ENCODE results near the gene PSME1. TPM values are rescaled to one million over a fixed set of nuclear protein-coding genes. Genes with fewer than 3 reads are reported as not detected.

The PSME1 gene
- total and polyA plus RNA-seq, 7 experiments from 2014 or later: 189 to 703 (median 234) TPM

GRCh38 chr14:24095271-24096068 lies 40.5 kb upstream of the PSME1 start:
- H3K4me1 ChIP-seq (ENCODE audit: control insufficient read depth in 2 of 2, insufficient read depth in 2 of 2, low read length in 2 of 2): peaks cover 6 to 16% of the 10 kb centered on the region in 2 donors
- peaks cover 27 to 42% (median 36%) of the 10 kb centered on the region in 7 donors for H3K4me1 Mint-ChIP-seq
- DNase-seq (peak in 2 of 9 donors; percentile 11 to 64), ATAC-seq (peak; percentile 3)
- H3K4me3 Mint-ChIP-seq: peak overlapping the region; percentile 91 to 100 (median 98)
- no peaks in the 10 kb centered on the region for H3K27me3 Mint-ChIP-seq
- ChIA-PET POLR2A (interaction anchor here (0.6 to 9.1 kb wide), 11 partner anchors 11 to 66 kb away, joined by 3 to 85 read pairs (median 5); partner anchors contain the start of genes DCAF11, EMC9, IRF9 and NRL), CTCF (interaction anchor here (0.8 to 9.4 kb wide), 5 partner anchors 10 to 42 kb away, joined by 3 to 165 read pairs (median 5); partner anchors contain the start of genes DCAF11 and NRL)
- peaks cover 0 to 21% (median 0%) of the 10 kb centered on the region in 5 donors for H3K36me3 Mint-ChIP-seq
- intact Hi-C loops (cut with micrococcal nuclease): no loop called here
- peak overlapping the region; percentile 91 for H3K4me3 ChIP-seq (ENCODE audit: low read length)
- H3K27ac Mint-ChIP-seq: peak overlapping the region; percentile 90 to 97 (median 96)
- peak overlapping the region; percentile 92 for H3K27ac ChIP-seq (ENCODE audit: low read depth, low read length)
- H3K36me3 ChIP-seq (ENCODE audit: control insufficient read depth in 2 of 3, insufficient read depth in 3 of 3, low read length in 3 of 3): peaks cover 0 to 32% (median 5%) of the 10 kb centered on the region in 3 experiments
- no peaks in the 10 kb centered on the region for H3K27me3 ChIP-seq (ENCODE audit: control insufficient read depth in 2 of 2, insufficient read depth in 2 of 2, low read length in 2 of 2)
- H3K9me3 Mint-ChIP-seq: no peaks in the 10 kb centered on the region
- no peaks in the 10 kb centered on the region for H3K9me3 ChIP-seq (ENCODE audit: control insufficient read depth in 2 of 3, low read length in 3 of 3)

DNA sequence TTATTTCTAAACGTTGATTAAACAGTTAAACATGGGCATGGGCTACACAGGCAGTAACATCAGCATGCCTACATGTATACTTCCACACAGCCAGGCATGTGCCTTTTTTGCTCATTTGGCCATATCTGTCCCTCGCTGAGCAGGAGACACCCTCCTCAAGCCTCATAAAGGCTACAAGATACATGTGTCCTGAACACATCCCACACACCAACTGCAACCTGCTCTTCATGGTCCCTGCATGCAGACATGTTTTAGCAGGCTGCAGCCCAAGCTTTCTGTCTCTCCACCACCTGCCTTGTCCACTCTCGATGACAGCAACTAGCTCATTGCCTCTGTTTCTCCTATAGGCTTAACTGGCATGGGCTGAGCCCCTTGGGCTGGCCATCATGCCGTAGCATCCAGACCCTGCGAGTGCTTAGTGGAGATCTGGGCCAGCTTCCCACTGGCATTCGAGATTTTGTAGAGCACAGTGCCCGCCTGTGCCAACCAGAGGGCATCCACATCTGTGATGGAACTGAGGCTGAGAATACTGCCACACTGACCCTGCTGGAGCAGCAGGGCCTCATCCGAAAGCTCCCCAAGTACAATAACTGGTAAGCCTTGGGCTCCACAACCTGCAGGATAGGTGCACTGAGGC lies 39.3 kb upstream of the PSME1 start:
- H3K27ac Mint-ChIP-seq: peak overlapping the region; percentile 14 to 81 (median 68)
- peaks cover 6 to 16% of the 10 kb centered on the region in 2 donors for H3K4me1 ChIP-seq (ENCODE audit: control insufficient read depth in 2 of 2, insufficient read depth in 2 of 2, low read length in 2 of 2)
- H3K4me3 Mint-ChIP-seq: peak overlapping the region in 9 of 10 donors; percentile 17 to 69 (median 57)

DNA sequence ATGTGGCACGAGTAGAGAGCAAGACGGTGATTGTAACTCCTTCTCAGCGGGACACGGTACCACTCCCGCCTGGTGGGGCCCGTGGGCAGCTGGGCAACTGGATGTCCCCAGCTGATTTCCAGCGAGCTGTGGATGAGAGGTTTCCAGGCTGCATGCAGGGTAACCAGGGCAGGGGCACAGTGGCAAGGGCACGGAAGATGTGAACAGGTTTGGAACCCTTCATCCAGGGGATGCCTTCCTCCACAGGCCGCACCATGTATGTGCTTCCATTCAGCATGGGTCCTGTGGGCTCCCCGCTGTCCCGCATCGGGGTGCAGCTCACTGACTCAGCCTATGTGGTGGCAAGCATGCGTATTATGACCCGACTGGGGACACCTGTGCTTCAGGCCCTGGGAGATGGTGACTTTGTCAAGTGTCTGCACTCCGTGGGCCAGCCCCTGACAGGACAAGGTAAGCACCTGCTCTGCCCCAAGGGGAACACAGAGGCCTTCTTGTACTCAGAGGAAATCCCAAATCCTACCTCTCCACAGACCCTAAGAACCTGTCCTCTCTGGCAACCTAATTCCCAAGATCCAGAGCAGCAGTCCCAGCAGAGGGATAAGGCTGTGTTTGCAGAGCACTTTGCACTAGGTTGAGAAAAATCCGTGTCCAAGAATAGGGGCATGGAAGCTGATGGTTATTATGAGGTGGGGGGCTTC lies 37.6 kb upstream of the PSME1 start:
- Histone ChIP-seq H3K4me1 (ENCODE audit: control insufficient read depth in 2 of 2, insufficient read depth in 2 of 2, low read length in 2 of 2) (peaks cover 6 to 14% of the 10 kb centered on the region in 2 donors), H3K27ac (ENCODE audit: low read depth, low read length) (no peak overlapping the region)
- no peak for ATAC-seq

More for the DNA sequence above, 39.3 kb upstream of the PSME1 start:
- Mint-ChIP-seq H3K27me3 (no peaks in the 10 kb centered on the region), H3K4me1 (peaks cover 22 to 38% (median 33%) of the 10 kb centered on the region in 7 donors), H3K9me3 (no peaks in the 10 kb centered on the region), H3K36me3 (peaks cover 0 to 28% (median 0%) of the 10 kb centered on the region in 5 donors)
- ChIA-PET POLR2A (interaction anchor here (0.7 to 9.1 kb wide), 6 partner anchors 10 to 347 kb away, joined by 3 to 85 read pairs (median 5); partner anchors contain the start of genes DCAF11 and NRL), CTCF (interaction anchor here (9.4 kb wide), 1 partner anchor 9 kb away, joined by 165 read pairs; no protein-coding TSS in a partner anchor)
- H3K4me3 ChIP-seq (ENCODE audit: low read length): no peak overlapping the region
- H3K36me3 ChIP-seq (ENCODE audit: control insufficient read depth in 2 of 3, insufficient read depth in 3 of 3, low read length in 3 of 3): peaks cover 0 to 39% (median 5%) of the 10 kb centered on the region in 3 experiments
- no peaks in the 10 kb centered on the region for H3K9me3 ChIP-seq (ENCODE audit: control insufficient read depth in 2 of 3, low read length in 3 of 3)
- DNase-seq (no peak), ATAC-seq (no peak)
- H3K27ac ChIP-seq (ENCODE audit: low read depth, low read length): no peak overlapping the region
- intact Hi-C loops (cut with micrococcal nuclease): no loop called here
- no peaks in the 10 kb centered on the region for H3K27me3 ChIP-seq (ENCODE audit: control insufficient read depth in 2 of 2, insufficient read depth in 2 of 2, low read length in 2 of 2)

DNA sequence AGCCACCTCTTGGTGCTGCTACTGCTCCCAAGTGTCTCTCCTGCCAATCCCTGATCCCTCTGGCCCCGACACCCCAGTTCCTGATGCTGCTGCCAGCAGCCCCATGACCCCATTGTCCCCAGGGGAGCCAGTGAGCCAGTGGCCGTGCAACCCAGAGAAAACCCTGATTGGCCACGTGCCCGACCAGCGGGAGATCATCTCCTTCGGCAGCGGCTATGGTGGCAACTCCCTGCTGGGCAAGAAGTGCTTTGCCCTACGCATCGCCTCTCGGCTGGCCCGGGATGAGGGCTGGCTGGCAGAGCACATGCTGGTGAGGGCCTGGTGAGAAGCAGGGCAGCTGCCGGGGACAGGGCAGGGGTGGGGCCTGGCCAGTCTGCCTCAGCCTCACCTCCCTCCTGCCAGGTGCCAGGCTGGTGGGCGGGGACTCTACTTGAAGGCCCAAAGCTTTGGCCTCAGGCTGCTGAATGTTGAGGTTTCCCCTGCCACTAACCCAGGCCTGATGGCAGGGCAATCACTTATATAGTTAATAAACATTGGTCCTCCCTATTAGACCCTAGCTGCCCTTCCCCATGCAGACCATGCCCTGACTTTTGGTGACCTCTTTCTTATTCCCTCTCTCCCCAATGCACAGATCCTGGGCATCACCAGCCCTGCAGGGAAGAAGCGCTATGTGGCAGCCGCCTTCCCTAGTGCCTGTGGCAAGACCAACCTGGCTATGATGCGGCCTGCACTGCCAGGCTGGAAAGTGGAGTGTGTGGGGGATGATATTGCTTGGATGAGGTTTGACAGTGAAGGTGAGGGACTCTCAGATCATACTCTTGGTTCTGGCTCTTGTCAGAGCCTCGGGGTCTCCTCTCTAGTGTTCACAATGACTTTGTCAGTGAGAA lies 36.8 kb upstream of the PSME1 start:
- DNase-seq (no peak), ATAC-seq (no peak)
- ChIA-PET POLR2A (no interaction called here), CTCF (interaction anchor here (11.7 kb wide), 1 partner anchor 43 kb away, joined by 246 read pairs; the partner anchor contains the start of gene CARMIL3)
- Histone ChIP-seq H3K27ac (ENCODE audit: low read depth, low read length) (no peak overlapping the region), H3K27me3 (ENCODE audit: control insufficient read depth in 2 of 2, insufficient read depth in 2 of 2, low read length in 2 of 2) (no peaks in the 10 kb centered on the region), H3K4me1 (ENCODE audit: control insufficient read depth in 2 of 2, insufficient read depth in 2 of 2, low read length in 2 of 2) (peaks cover 6 to 10% of the 10 kb centered on the region in 2 donors), H3K4me3 (ENCODE audit: low read length) (no peak overlapping the region), H3K36me3 (ENCODE audit: control insufficient read depth in 2 of 3, insufficient read depth in 3 of 3, low read length in 3 of 3) (peaks cover 0 to 50% (median 5%) of the 10 kb centered on the region in 3 experiments), H3K9me3 (ENCODE audit: control insufficient read depth in 2 of 3, low read length in 3 of 3) (no peaks in the 10 kb centered on the region)
- Mint-ChIP-seq H3K9me3 (no peaks in the 10 kb centered on the region), H3K4me3 (no peak overlapping the region), H3K27ac (peak overlapping the region in 3 of 9 donors; percentile 9 to 65 (median 34)), H3K4me1 (peaks cover 17 to 24% (median 19%) of the 10 kb centered on the region in 7 donors), H3K36me3 (peaks cover 0 to 43% (median 6%) of the 10 kb centered on the region in 5 donors), H3K27me3 (no peaks in the 10 kb centered on the region)
- intact Hi-C loops (cut with micrococcal nuclease): no loop called here

More for the DNA sequence above, 37.6 kb upstream of the PSME1 start:
- intact Hi-C loops (cut with micrococcal nuclease): no loop called here
- Mint-ChIP-seq H3K4me1 (peaks cover 20 to 28% (median 23%) of the 10 kb centered on the region in 7 donors), H3K27ac (peak overlapping the region in 1 of 9 donors; percentile 31), H3K27me3 (no peaks in the 10 kb centered on the region), H3K36me3 (peaks cover 0 to 35% (median 0%) of the 10 kb centered on the region in 5 donors), H3K9me3 (no peaks in the 10 kb centered on the region), H3K4me3 (no peak overlapping the region)
- ChIA-PET CTCF (interaction anchor here (1.1 to 9.4 kb wide), 2 partner anchors 7 to 41 kb away, joined by 3 to 165 read pairs; no protein-coding TSS in a partner anchor), POLR2A (interaction anchor here (1.0 to 9.1 kb wide), 3 partner anchors 8 to 53 kb away, joined by 3 to 85 read pairs (median 80); no protein-coding TSS in a partner anchor)
- Histone ChIP-seq H3K27me3 (ENCODE audit: control insufficient read depth in 2 of 2, insufficient read depth in 2 of 2, low read length in 2 of 2) (no peaks in the 10 kb centered on the region), H3K36me3 (ENCODE audit: control insufficient read depth in 2 of 3, insufficient read depth in 3 of 3, low read length in 3 of 3) (peaks cover 0 to 48% (median 5%) of the 10 kb centered on the region in 3 experiments), H3K9me3 (ENCODE audit: control insufficient read depth in 2 of 3, low read length in 3 of 3) (no peaks in the 10 kb centered on the region), H3K4me3 (ENCODE audit: low read length) (no peak overlapping the region)
- DNase-seq: no peak

DNA sequence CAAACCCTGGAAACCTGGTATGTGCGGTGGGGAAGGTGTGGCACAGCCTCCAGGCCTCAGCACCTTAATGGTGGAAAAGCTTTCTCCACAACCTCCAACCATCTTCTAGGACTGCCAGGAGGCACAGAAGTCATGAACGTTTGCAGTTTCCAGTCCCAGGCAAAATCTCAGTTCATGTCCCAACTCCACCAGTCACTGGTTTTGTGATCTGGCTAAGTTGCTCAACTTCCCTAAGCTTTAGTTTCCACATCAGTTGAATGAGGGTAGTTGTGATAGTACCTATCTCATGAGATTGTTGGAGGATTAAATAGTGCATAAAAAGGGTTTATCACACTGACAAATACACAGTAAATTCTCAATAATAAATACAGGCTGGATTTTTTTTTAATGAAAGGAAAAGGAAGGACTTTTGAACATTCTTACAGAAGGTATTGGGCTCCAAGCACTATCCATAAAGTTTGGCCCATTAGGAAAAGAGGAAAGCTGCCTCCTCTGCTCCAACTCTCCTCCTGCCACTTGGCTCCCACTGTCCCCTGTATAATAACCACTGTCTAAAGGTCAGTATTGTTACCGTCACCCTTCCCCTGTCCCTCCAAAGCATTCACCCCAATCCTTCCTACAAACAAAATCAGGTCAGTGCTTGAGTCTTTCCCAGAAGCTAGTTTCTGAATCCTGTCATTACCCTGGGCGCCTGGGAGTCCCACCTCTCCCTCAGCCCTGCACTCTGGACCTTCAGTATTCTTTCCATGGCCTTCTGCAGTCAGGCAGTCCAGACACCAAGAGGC lies 35.6 kb upstream of the PSME1 start:
- H3K36me3 Mint-ChIP-seq: peaks cover 3 to 45% (median 15%) of the 10 kb centered on the region in 5 donors
- POLR2A ChIA-PET: interaction anchor here (0.7 kb wide), 1 partner anchor 21 kb away, joined by 3 read pairs; no protein-coding TSS in a partner anchor
- peak overlapping the region in 2 of 9 donors; percentile 15 to 34 for H3K27ac Mint-ChIP-seq
- peaks cover 0 to 2% (median 0%) of the 10 kb centered on the region in 11 donors for H3K9me3 Mint-ChIP-seq
- peaks cover 5 to 6% of the 10 kb centered on the region in 2 donors for H3K4me1 ChIP-seq (ENCODE audit: control insufficient read depth in 2 of 2, insufficient read depth in 2 of 2, low read length in 2 of 2)
- H3K27me3 Mint-ChIP-seq: no peaks in the 10 kb centered on the region
- CTCF ChIA-PET: interaction anchor here (1.4 to 11.7 kb wide), 3 partner anchors 6 to 45 kb away, joined by 3 to 246 read pairs (median 165); partner anchors contain the start of genes CARMIL3 and PCK2
- intact Hi-C loops (cut with micrococcal nuclease): no loop called here
- H3K27ac ChIP-seq (ENCODE audit: low read depth, low read length): no peak overlapping the region
- peaks cover 0 to 45% (median 5%) of the 10 kb centered on the region in 3 experiments for H3K36me3 ChIP-seq (ENCODE audit: control insufficient read depth in 2 of 3, insufficient read depth in 3 of 3, low read length in 3 of 3)
- H3K4me1 Mint-ChIP-seq: peaks cover 10 to 17% (median 12%) of the 10 kb centered on the region in 7 donors
- no peak for DNase-seq
- no peaks in the 10 kb centered on the region for H3K27me3 ChIP-seq (ENCODE audit: control insufficient read depth in 2 of 2, insufficient read depth in 2 of 2, low read length in 2 of 2)
- H3K9me3 ChIP-seq (ENCODE audit: control insufficient read depth in 2 of 3, low read length in 3 of 3): no peaks in the 10 kb centered on the region
- H3K4me3 ChIP-seq (ENCODE audit: low read length): no peak overlapping the region
- no peak overlapping the region for H3K4me3 Mint-ChIP-seq
- ATAC-seq: no peak

All from naive thymus-derived CD4-positive, alpha-beta T cell (primary cell).